ENCODE measurements around the gene MEAK7.

Gene MEAK7

DNA sequence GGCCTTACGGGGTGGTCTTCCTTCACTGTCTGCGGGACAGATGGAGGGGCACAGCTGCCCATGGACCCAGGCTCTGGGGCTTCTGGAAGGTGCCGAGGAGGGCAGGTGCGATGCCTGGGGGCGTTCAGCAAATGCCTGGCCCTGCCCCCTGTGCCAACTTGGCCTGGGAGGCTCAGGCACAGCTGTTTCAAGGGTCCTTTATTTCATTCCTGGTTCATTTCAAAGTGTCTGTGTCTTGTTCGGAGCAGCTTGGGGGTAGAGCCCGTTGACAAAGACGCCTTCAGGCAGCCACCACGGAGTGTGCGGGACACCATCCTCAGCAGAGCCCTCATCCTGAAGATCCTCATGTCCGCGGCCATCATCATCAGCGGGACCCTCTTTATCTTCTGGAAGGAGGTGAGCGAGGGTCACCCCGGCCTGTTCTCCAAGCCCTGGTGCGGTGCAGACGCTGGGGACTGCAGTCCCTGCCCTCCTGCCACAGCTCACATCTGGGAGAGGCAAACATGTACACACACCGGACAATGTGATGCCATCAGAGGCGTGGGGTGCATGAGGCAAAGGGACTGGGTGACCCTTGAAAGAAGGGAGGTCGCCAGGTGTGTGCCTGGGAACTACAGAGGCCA, 43.9 kb downstream of the MEAK7 start:
- Mint-ChIP-seq H3K9me3 (peaks cover 0 to under 1% of the 10 kb centered on the region in 2 donors), H3K27ac (no peak overlapping the region), H3K4me3 (no peak overlapping the region), H3K27me3 (no peaks in the 10 kb centered on the region), H3K4me1 (peaks cover 6% of the 10 kb centered on the region)
- no peak for ATAC-seq
- no peak for DNase-seq

DNA sequence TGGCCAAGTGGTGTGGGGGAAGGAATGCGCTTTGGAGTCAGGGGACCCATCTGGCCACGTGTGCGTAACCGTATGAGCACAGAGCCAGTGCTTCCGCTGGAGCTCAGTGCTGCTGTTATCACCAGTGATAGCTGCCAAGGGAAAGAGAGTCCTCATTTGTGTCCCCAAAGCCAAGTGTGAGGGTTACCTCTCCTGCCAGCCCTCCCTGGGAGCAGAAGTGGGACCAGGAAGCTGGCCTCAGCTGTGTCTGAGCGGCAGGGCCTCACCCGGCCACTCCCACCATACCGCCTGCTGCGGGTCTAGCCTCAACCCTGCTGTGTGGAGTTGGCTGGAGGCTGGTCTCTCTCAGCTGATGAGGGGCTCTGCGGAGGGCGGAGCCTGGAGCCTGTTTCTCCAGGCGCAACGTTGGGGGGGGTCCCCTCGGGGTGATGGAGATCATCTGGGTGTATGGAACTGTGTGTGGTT, 44.5 kb downstream of the MEAK7 start:
- H3K27me3 Mint-ChIP-seq = no peaks in the 10 kb centered on the region
- H3K9me3 Mint-ChIP-seq = no peaks in the 10 kb centered on the region
- DNase-seq = no peak
- no peak for ATAC-seq
- H3K27ac Mint-ChIP-seq = no peak overlapping the region
- peaks cover 6% of the 10 kb centered on the region for H3K4me1 Mint-ChIP-seq
- no peak overlapping the region for H3K4me3 Mint-ChIP-seq

DNA sequence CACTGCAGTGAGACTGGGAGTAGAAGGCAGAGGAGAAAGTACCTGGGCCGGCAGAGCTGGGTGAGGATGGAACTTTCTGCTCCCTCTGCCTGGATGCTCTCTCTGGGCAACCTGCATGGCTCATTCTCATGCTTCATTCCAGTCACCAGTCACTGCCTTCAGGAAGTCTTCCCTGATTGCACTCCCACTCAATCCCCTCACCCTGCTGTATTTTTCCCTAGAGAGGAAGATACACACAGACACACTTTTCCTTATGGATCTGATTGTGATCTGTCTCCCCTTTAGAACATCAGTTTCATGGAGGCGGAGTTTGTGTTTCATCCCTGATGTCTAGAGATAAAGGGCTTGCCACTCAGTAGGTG, 44.9 kb downstream of the MEAK7 start:
- no peak for DNase-seq
- Mint-ChIP-seq H3K27ac (peak overlapping the region in 1 of 2 donors; percentile 54), H3K27me3 (no peaks in the 10 kb centered on the region), H3K9me3 (no peaks in the 10 kb centered on the region), H3K4me3 (no peak overlapping the region), H3K4me1 (peaks cover 6% of the 10 kb centered on the region)
- no peak for ATAC-seq

- no peak for ATAC-seq
- peaks cover 6% of the 10 kb centered on the region for H3K4me1 Mint-ChIP-seq
- no peak for DNase-seq
- H3K9me3 Mint-ChIP-seq = no peaks in the 10 kb centered on the region
- H3K27ac Mint-ChIP-seq = no peak overlapping the region
- no peak overlapping the region for H3K4me3 Mint-ChIP-seq
- H3K27me3 Mint-ChIP-seq = no peaks in the 10 kb centered on the region
These were observed 45.6 kb downstream of the MEAK7 start for GRCh38 chr16:84458606-84459532.

- no peaks in the 10 kb centered on the region for H3K27me3 Mint-ChIP-seq
- ATAC-seq (no peak), DNase-seq (no peak)
- H3K4me1 Mint-ChIP-seq = no peaks in the 10 kb centered on the region
- H3K9me3 Mint-ChIP-seq = peaks cover 0 to 7% of the 10 kb centered on the region in 2 donors
- no peak overlapping the region for H3K27ac Mint-ChIP-seq
- no peak overlapping the region for H3K4me3 Mint-ChIP-seq
These were observed 49.4 kb downstream of the MEAK7 start for GRCh38 chr16:84455031-84455430.

Data from stimulated activated naive CD8-positive, alpha-beta T cell treated with anti-CD3 and anti-CD28 coated beads, Interleukin-15, amount 100 ng/mL, for 72 hours (primary cell).